Central memory CD4-positive, alpha-beta T cell (primary cell): ENCODE data around the gene CARD11.

Source experiments
- DNase-seq: peaks from one replicate; pipeline ENCODE4 v3.0.0; 2022

Gene CARD11

DNA sequence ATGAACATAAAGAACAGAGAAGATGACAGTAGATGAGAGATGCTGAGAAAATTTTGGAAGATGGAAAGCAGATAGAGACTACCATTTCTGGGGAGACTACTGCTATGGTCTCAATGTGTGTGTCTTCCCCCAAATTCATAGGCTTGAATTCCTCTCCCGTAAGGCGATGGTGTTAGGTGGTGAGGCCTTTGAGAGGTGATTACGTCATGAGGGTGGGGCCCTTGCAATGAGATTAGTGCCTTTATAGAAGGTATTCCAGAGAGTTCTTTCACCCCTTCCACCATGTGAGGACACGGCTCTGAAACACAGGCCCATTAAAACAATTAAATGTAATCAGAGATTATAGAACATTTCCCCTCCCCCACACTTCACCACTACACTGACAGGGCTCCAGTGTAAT lies 23.9 kb downstream of the CARD11 start:
- DNase-seq = no peak

DNA sequence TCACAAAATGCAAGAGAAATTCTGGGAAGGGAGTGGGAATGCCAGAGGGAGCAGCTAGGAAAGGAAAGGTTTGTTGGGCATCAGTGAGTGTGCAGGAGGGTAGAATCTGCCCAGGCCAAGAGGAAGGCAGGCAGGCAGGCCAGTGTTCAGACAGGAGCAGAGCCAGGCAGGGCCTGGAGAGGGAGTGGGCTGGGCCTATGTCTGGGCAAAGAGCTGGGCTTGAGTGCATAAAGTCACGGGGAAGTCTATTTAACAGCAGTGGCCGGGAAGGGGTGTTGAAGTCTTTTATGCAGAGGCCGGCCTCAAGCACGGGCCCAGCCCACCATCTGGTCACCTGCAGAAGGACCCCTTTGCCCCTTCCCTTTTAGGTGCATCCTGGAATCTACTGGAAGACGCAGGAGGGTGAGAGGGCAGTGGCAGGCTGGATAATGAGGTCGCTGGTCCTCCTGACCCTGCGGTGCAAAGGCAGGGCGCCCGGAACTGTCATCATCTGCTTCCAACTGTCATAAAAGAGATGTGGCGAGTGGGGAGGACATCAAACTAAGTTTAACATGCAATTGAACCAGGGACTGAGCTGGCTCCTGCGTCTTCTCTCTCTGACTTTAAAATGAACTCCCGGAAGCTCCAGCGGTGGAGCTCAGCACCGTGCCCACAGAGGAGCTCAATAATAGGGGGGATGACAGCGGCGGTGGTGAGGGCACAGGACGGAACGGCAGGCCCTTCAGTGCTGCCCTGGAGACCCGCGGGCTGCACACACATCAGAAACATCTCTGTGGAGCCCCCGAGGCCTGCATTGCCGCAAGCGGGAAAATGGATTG lies 29.5 kb downstream of the CARD11 start:
- DNase-seq = no peak

DNA sequence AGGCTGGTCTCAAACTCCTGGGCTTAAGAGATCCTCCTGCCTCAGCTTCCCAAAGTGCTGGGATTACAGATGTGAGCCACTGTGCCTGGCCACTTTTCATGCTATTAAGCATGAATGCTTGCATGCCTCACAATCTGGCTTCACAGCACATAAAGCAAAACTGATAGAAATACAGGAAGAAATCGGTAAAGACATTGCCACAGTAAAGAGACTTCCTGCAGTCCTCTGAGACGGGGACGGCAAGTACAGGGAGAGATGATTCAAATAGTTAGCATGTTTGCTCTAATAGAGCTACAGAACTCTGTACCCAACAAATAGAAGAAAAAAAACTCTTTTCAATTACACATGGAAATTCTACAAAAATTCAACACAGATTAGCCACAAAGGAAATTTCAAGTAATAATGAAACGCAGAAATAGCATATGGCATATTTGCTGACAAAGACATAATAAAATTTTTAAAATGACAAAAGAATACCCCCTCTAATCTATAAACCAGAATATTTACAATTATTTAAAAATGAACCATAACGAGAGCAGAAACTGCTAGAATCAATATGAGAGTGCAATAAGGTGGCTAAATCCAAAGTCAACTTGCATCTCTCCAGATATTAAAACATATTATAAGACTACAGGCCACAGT lies 32.3 kb downstream of the CARD11 start:
- DNase-seq = no peak

DNA sequence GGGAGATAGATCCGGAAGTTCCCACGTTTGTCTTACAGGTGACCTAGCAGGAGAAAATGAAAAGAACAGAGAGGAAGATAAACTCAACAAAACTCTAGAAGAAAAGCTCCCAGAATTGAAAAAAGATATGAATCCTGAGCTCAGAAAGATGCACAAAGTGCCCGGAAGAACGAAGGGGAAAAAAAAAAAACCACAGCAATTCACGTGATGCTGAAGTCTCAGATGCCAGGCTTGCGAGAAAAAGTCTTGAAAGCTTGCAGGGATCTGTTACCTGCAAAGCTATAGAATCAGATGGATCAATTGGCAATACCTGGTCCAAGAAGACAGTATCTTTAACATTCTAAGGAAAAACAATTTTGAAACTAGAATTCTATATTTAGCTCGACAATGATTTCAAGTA lies 33.5 kb downstream of the CARD11 start:
- DNase-seq = no peak

DNA sequence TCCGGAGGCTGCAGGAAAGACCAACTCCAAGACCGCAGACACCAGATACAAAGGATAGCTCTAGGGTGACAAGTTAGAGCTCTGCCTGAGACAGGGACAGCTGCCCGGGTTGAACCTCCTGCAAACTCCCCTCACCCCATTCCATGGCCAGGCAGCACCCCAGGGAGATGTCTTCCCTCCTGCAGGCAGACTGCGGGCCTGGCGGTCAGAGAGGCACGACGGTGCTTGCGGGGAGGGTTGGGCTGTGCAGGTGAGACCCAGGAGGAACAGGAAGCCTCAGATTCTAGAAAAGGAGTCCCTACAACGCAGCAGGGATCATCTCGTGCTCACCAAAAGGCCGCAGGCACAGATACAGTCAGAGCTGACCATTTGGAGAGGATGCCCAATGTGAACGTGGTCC lies 34.6 kb downstream of the CARD11 start:
- no peak for DNase-seq

DNA sequence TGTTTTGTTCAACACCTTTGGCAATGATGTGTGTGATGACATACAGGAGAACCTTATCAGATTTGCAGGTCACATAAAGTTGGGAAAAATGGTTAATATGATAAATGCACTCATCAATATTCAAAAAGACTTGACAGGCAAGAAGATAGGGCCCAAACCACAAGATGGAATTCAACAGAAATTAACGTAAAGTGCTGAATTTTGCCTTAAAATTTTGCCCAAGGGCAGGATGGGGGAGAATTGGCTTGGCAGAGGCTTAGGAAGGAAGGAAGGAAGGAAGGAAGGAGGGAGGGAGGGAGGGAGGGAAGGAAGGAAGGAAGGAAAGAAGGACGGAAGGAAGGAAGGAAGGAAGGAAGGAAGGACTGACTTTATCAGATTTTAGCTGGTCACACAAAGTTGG lies 35.3 kb downstream of the CARD11 start:
- DNase-seq = no peak

DNA sequence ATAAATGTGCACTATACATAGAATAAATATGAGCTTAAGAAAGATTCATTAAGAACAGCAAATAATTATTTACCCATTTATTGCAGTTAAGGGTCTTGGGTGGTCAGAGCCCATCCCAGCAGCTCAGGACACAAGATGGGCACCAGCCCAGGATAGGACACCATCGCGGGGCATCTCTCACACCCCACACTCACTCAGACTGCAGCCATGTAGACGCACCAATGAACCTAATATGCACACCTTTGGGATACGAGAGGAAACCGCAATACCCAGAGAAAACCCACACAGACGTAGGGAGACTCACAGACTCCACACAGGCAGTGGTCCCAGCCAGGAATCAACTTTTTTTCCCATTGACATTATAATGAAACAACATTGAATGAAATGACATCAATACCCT lies 36.0 kb downstream of the CARD11 start:
- no peak for DNase-seq

DNA sequence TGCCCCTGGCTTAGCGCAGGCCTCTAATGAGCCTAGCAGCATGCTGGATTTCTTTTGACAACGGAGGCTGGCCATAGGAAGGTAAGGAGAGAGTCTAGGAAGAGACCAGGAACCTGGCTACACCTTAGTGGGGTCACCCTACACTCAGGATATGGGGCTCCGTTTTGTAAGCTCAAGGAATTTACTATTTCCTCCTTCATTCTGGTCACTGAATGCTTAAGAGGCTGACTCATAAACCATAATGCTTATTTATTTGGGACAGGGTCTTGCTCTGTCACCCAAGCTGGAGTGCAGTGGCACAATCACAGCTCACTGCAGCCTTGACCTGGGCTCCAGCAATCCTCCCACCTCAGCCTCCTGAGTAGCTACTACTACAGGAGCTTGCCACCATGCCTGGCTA lies 38.4 kb downstream of the CARD11 start:
- no peak for DNase-seq

DNA sequence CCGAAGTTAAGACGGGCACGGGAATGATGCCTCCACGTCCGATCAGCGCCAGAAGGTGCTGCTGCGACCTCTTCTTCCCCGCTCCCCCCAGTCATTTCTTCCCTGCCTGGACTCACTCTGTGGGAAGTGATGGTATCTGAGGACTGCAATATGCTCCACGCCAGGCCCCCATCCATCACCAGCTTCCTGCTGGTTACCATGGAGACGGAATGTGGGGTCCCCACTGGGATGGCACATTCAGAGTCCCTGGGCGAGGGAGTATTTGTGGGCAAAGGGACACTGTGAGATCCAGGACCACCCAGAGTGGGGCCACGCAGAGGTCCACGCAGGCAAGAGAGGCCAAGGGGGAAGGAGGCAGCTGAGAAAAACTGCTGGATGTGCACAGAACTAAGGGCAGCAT lies 39.7 kb downstream of the CARD11 start:
- no peak for DNase-seq

DNA sequence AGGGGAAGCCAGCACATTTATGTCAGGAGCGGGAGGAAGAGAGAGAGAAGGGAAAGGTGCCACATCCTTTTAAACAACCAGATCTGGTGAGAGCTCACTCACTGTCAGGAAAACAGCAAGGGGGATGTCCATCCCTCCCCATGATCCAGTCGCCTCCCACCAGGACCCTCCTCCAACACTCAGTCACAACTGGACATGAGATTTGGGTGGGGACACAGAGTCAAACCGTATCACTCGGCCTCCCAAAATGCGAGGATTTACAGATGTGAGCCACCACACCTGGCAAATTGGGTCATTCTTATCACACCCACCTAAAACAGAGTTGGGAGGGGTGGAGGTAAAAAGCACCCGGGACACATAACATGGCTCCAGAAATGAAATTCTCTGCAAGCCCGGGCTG lies 41.0 kb downstream of the CARD11 start:
- DNase-seq = no peak

DNA sequence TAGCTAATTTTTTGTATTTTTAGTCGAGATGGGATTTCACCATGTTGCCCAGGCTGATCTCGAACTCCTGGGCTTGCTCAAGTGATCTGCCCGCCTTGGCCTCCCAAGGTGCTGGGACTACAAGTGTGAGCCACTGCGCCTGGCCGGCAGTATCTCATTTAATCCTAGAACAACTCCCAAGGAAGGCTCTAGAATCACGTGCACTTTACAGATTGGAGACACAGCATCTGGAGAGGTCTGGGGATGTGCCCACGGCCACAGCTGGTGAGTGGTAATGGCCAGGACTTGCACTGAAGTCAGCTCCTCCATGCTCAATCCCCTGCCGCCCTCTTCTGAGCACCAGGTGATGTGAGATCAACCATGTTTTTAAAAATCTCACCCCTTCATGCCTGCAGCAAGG lies 43.1 kb downstream of the CARD11 start:
- no peak for DNase-seq

DNA sequence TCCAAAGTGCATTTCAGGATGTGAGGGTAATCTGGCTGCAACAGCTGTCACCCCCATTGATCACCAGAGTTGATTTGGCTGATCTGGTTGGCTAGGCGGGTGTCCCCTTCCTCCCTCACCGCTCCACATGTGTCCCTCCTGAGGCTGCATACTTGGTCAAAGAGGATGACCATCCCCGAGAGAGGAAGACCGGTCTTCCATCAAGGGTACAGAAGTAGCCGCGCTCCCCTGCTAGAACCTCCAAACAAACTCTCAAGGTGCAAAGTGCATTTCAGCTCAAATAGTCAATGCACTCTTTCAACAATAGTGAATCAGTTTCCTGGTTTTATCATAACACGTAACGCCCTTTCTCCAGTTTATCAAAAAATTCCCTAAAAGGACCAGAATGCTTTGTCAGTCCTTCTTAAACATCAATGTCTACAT lies 44.6 kb downstream of the CARD11 start:
- DNase-seq = no peak

DNA sequence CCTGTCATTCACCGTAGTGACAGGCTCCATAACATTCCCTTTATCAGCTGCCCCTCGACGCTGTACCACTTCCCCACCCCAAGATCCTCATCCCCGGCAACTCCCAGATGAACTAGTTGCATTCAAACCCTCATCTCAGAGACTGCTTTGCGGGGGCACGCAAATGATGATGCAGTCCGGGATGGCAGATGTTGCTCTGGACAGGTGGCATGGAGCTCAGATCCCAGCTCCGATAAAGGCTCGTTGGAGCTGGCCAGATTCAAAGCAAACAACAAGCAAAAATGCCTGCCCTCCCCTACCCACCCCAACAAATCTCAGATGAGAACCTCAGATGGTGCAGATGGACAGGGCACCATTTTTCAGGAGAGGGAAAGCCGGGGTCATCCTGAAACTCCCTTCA lies 46.7 kb downstream of the CARD11 start:
- no peak for DNase-seq

DNA sequence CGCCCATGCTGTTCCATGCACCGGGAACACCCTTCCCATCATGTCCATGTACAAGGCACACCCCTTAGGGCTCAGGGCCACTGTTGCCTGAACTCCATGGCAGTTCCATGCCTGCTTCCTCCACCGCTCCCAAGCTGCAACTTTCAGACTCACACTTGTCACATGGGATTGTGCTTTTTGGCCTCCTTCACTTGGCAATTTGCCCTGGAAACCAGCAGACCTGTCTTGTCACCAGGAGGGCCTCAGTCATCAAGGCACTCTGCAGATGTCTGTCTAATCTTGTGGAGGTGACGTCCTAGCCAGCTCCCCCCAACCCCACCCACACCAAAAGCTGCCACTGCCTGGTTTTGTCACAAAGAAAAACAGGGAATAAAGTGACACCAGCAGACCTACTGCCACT lies 47.5 kb downstream of the CARD11 start:
- no peak for DNase-seq

DNA sequence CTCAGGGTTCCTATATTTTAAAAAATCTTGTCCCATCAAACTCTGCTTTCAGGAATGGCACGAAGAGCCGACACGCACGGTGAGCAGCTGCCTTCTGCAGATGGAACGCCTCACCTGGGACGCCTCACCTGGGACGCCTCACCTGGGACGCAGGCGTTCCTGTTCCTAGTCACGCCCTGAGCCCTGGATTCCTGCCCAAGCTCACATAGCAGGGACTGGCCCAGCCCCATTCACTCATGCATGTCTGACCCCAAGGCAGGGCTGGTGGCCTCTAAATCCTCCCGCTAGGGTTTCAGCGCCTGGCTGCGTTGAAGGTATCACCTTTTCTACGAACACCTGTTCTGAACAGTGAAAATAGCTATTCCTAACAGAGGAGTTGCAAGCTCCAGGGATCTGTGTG lies 49.8 kb downstream of the CARD11 start:
- DNase-seq = no peak

DNA sequence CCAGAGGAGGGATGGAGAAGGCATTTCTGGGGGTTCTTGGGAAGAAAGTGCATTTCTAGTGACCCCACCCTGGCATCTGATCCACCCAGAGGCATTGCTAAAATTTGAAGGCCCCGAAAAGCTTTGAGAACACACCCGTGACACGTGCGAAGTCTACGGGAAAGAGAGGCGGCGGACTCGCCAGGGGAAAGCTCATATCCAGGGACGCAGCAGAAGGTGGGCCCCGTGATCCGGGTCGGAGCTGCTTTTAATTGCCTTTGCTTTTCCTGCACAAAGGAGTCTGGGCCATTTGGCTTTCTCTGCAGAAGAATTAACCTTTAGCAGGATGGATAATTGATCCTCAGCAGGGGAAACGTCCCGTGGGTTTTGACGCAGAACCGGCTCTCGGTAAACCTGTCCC lies 50.3 kb downstream of the CARD11 start:
- no peak for DNase-seq

DNA sequence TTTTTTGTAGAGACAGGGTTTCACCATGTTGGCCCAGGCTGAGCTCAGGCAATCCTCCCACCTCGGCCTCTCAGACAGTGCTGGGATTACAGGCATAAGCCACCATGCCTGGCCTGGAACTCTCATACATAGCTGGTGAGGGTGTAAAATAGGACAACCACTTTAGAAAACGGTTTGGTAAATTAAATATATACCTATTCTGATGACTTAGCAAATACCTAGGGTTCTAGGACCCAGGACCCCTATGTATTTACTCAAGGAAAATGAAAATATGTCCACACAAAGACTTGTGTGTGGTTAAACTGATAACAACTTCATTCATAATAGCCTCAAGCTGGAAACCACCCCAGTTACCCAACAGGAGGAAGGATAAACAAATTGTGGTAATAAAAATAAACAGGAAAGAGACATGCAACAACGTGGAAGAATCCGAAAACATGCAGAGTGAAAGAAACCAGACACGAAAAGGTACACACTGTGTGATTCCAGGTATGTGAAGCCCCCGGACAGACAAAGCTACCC lies 52.7 kb downstream of the CARD11 start:
- DNase-seq = no peak

DNA sequence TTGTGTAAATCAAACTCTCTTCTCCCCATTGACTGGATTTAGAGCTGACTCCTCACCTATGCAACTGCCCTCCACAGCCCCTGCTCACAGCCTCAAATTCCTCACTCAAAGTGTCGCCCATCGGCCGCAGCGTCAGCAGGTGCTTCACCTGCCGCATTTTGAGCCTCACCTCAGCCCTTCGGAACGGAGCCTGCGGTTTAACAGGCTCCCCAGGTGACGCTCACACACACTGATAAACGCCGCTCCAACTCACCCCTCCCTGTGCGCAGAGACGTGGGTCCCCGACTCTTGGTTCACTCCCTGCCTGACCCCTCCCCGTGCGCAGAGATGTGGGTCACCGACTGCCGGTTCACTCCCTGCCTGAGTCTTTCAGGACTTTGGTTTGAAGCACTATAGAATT lies 57.1 kb downstream of the CARD11 start:
- DNase-seq = no peak

DNA sequence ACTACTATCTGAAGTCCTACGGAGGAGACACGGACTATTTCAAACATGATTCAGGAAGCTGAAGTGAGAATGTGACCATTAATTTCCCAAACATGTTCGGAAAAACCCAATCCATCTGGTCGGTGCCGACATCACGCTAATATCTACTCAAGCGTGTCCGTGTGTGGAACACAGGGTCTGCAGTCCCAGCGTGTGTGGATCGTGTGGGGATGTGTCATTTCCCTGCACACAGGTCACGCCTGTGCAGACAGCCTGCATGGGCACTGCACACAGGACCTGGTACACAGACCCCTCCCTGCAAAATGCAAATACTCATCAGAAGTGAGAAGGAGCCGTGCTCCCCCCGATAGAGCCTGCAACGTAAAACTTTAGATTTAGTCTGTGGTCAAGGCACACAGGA lies 57.8 kb downstream of the CARD11 start:
- no peak for DNase-seq

DNA sequence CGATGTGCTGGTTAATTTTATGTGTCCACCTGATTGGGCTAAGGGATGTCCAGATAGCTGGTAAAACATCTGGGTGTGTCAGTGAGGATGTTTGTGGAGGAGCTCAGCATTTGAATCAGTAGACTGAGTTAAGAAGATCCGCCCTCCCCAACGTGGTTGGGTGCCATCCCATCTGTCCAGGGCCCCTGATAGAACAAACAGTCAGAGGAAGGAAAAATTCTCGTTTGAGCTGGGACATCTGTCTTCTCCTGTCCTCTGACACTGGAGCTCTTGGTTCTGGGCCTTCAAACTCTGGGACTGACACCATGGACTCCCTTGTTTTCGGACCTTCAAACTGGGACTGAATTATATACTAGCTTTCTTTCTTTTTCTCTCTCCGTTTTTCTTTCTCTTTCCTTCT lies 59.6 kb downstream of the CARD11 start:
- DNase-seq = no peak

DNA sequence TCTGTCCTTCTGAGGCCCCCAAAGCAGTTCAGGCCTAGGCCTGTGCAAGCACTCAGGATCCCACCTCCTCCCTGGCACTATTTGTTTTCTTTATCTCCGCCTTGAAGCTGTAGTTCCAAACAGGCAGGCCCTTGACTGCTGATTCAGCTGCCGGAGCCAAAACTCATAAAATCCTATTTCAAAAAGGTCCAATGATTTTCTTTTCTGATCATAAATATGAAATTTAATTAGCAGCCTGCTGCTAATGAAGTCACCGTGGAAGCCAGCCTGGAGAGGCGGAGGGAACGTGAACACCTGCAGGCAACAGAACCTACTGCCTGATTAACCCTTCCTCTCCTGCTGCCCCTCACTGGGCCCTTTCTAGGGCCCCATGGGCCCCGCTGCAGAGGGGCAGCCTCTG lies 60.1 kb downstream of the CARD11 start:
- DNase-seq = no peak

DNA sequence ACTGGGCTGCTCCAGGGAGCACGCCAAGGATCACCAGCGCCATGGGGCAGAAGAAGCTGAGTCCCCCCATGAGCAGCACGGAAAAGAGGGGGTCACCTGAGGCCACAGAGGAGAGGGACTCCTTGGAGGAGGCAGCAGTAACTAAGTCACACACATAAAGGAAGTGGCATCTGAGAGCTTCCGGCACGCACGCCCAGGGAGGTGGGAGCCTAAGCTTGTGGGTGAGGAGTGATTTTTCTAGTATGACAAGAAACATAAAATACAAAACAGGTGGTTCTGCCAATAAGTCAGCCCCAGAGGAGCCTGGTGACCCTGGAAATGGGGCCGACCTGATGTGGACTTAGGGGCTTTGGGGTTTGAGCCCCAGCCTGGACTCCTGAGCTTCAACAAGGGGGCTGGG lies 60.8 kb downstream of the CARD11 start:
- peak; percentile 54 for DNase-seq

DNA sequence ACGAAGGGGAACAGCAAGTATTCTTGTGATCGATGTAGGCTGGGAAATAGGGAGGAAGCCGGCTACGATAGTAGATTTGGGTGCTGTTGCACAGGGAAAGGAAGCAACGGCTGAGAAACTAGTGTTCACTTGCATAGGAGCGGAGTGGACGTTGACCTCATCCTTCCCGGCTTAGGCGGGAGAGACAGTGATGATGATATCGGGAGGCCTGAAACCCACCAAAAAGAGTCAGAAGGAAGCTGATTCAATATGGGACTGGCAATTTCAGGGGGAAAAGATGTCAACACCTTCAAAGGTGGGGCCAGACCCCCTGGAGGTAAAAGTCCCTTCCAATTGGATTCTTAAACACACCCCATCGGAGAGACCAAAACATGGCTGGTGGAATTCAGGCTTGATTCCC lies 61.3 kb downstream of the CARD11 start:
- no peak for DNase-seq

DNA sequence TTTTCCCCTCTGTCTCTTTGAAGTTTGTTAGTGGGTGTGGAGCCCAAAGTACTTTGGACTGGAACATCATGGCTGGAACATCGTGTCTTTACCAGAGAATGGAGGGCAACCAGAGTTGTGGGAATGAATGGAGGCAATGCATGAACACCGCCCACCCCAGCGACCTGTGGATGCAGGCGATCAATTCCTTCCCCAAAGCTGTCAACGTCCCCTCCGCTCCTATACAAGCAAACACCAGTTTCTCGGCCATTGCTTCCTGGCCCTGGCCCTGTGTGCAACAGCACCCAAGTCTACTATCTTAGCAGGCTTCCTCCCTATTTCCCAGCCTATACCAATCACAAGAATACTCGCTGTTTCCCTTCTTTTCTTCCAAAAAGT lies 62.6 kb downstream of the CARD11 start:
- no peak for DNase-seq
